Tibial nerve (tissue), 4 donors: ENCODE results near the gene ZNF543.

Experiments
- EP300 ChIP-seq, 2 donors: sonication (generic); formaldehyde crosslinking; IDR thresholded peaks; one replicate each; pipeline ENCODE4 v1.6.1; 2017; ENCODE audit warnings: antibody characterized with exemption in 2 of 2, mild to moderate bottlenecking in 1 of 2
- POLR2A ChIP-seq, 2 donors: fragments of 450-650 bp; IDR thresholded peaks; one replicate each; pipeline ENCODE4 v1.6.1; 2017; ENCODE audit warnings: antibody characterized with exemption in 2 of 2, mild to moderate bottlenecking in 2 of 2, moderate library complexity in 2 of 2
- TF ChIP-seq, protein P1 (sequence below), 5 experiments: fragments of 200-600 bp in 3 of 5; fragments of 450-650 bp in 2 of 5; sonication (generic) in 3 of 5; IDR thresholded peaks; one replicate each; pipeline ENCODE4 v1.5.1; 2016 to 2019; ENCODE audit warnings: antibody characterized with exemption in 5 of 5, mild to moderate bottlenecking in 3 of 5, moderate library complexity in 2 of 5

DNA sequence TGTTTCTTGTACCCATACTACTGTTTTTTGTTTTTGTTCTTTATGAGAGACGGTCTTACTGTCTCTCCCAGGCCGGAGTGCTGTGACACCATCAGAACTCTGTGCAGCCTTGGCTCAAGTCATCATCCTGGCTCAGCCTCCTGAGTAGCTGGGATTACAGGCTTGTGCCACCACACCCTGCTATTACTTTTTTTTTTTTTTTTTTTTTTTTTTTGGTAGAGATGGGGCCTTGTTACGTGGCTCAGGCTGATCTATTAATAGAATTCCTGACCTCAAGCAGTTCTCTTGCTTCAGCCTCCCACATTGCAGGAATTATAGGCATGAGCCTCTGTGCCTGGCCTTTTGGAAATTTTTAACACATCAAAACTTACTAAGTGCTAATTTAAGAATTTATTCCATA is 27.9 kb downstream of the ZNF543 start:
- TF ChIP-seq, protein P1, sequence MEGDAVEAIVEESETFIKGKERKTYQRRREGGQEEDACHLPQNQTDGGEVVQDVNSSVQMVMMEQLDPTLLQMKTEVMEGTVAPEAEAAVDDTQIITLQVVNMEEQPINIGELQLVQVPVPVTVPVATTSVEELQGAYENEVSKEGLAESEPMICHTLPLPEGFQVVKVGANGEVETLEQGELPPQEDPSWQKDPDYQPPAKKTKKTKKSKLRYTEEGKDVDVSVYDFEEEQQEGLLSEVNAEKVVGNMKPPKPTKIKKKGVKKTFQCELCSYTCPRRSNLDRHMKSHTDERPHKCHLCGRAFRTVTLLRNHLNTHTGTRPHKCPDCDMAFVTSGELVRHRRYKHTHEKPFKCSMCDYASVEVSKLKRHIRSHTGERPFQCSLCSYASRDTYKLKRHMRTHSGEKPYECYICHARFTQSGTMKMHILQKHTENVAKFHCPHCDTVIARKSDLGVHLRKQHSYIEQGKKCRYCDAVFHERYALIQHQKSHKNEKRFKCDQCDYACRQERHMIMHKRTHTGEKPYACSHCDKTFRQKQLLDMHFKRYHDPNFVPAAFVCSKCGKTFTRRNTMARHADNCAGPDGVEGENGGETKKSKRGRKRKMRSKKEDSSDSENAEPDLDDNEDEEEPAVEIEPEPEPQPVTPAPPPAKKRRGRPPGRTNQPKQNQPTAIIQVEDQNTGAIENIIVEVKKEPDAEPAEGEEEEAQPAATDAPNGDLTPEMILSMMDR (IDR thresholded peaks at IDR 0.05): no peak
- no peak for TF ChIP-seq POLR2A (IDR thresholded peaks at IDR 0.05)
- no peak for TF ChIP-seq EP300 (IDR thresholded peaks at IDR 0.05)
